GM18907 (cell line): ENCODE data around the gene VGLL4.

ENCODE experiments used
- ATAC-seq: cut with Tn5 transposase; IDR thresholded peaks from one replicate; pipeline ENCODE4 v1.9.1; 2021; ENCODE audit warnings: mild to moderate bottlenecking, moderate library complexity; ENCODE audit not compliant: unreplicated experiment

Gene VGLL4

DNA sequence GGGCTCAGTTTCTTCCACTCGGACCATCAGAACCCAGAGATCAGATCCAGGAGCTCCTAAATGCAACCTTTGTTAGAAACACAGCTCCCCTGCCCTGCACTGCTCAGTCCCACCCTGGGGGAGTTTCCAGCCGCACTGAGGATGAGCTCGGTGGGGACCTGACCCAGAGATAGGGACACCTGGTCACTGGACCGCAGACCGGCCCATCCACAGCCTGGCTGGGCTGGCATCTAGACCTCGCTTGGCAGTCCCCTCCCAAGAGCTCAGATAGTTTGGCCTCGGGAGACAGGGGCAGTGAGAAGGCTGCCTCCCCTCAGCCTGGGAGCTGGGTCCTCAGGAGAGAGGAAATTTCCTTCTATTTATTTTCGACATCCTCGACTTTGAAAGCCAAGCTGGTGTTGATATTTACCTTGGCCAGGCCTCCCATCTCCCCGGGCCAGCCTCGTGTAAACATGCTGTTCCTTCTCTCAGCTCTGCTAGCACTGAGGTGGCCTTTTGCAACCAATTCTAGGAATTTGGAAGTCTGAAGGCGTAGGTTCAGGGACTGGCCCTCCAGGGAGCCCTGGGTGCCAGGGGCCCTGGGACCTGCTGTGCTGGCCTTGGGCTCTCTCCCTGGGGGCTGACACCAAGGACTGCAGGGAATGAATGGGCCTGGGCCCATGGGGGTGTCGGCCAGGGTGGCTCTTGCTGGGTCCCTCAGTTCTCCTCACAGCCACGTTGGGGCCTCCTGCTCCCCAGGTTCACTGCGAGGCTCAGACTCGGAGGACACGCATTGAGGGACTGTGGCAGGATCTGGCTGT lies 90.1 kb downstream of the VGLL4 start:
- ATAC-seq, result no peak

DNA sequence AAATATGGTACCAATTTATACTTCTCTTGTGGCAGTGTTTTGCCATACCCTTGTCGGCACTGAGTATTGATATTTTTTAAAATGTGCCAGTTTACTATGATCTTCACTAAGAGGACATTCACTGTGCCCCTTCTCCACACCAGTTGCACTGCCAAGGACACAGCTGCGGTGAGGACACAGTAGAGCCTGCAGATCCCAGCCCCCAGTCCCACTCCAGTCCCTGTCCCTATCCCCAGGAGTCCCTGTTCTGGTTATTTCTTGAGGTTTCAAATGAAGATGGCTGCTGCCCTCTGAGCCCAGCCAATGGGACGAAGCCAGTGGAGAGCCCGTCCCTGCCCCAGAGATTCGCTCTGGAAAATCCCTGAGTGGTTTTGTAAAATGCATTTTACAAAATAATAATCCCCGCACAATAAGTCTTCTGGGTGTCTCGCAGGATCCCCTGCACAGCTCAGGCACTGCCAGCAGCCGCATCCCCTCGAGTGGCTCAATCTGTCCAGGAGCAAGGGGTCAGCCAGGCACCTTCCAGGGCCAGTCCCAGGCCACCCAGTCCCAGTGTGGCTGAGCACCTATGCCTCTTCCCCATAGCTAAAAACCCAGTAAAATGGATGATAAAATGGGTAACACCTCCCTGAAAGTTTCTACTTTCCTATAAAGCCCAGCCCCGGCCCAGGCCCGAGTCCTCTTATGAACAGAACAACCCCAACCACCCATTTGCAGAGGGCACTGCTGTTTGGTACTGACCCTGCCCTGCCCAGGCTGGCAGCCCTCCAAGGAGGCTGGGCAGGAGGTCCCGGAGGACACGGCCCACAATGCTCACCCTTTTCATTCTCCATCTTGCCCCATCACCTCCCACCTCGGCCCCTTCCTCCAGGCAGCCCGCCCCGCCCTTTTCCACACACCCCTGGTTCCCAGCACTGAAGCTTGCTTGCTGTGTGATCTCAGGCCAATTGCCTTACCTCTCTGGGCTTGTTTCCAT lies 91.1 kb downstream of the VGLL4 start:
- ATAC-seq, result no peak

DNA sequence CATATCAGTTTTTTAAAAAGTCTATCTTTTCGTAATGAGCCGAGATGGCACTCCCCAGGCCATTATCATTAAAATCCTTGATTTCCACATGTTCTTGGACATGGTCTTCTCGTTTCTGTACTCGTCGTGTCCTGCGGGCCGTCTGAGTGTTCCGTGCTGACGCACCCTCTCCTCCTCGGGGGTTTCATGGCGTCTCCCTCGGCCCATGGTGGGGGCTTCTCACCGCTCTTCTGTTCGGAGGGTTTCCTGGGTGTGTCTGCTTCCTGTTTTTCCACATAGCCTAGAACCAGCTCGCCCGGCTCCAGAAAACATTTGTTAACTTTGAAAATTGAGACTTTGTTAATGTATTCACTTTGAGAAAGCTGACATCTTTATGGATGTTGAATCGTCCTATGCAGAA lies 92.7 kb downstream of the VGLL4 start:
- no peak for ATAC-seq

DNA sequence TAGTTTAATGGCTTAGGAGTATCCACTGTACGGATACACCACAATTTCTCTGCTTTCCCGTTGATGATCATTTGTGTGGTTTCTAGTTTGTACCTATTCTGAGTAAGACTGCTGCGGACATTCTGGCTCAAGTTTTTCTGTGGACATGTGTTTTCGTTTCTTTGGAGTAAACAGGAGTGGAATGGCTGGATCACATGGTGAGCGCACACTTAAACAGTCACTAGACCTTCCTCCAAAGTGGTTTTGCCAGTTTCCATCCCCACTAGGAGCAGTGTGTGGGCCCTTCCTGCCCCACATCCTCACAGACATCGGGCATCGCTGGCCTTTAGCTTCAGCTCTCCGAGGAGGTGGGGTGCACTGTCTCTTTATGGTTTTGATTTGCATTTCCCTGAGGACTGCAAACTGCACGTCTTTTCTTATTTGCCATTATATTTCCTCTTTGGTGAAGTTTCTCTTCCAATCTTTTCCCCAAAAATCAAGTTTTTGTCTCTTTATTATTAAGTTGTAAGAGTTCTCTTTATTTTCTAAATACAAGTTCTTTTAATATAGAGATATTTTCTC lies 94.1 kb downstream of the VGLL4 start:
- no peak for ATAC-seq

DNA sequence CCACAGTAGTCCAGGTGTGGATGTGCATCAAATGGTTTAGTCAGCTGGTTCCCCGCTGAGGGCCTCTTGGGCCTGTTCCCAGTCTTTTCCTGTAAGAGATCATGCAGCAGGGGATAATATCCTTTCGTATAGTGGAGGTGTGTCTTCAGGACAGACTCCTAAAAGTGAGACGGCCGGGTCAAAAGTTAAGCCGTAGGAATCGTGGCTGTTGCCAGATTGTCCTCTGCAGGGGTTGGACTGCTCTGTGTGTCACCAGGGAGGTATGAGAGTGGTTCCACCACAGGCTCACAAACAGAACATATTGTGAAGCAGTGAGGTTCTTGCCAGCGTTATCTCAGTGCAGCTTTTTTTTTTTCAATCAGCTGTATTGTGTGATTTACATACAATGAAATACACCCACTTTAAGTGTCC lies 95.0 kb downstream of the VGLL4 start:
- no peak for ATAC-seq

DNA sequence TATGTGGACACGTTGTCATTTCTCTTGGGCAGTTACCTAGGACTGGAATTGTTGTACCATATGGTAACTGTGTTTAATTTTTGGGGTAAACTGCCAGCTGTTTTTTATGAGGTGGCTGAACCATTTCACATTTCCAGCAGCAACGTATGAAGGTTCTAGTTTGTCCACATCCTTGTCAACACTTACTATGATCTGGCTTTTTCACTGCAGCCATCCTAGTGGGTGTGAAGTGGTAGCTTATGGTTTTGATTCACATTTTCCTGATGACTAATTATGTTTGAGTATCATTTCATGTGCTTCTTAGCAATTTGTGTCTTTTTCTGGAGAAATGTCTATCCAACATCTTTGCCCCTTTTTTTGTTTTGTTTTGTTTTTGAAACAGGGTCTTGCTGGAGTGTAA lies 96.2 kb downstream of the VGLL4 start:
- ATAC-seq, result no peak

DNA sequence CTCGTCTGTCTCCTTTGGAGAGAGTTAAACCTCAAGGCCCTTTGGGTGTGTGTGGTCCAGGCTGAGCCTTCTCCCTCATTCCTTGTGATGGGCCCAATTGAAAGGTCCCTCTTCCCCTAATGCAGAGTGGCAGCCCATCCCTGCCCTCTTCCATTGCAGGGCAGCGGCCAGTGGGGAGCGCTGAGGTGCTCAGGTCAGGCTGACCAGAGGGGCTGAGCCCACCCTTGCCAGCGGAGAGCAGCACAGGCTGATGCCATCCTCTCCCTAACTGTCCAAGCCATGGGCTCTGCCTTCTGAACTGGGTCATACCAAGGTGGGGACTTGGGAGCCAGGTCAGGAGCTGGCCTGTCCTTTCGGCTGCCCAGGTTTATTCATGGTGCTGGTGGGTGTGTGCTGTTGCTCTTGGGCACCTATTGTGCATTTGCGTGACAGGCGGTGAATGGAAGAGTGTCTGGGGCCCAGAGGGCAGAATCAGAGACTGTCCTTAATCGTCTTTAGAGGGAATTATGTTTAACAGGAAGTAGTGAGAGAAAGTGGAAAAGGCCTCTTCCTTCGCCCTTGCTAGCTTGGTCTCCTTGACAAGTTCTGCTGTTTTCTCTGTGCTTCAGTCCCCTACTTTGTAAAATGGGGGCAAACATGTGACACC lies 96.9 kb downstream of the VGLL4 start:
- ATAC-seq, result no peak

DNA sequence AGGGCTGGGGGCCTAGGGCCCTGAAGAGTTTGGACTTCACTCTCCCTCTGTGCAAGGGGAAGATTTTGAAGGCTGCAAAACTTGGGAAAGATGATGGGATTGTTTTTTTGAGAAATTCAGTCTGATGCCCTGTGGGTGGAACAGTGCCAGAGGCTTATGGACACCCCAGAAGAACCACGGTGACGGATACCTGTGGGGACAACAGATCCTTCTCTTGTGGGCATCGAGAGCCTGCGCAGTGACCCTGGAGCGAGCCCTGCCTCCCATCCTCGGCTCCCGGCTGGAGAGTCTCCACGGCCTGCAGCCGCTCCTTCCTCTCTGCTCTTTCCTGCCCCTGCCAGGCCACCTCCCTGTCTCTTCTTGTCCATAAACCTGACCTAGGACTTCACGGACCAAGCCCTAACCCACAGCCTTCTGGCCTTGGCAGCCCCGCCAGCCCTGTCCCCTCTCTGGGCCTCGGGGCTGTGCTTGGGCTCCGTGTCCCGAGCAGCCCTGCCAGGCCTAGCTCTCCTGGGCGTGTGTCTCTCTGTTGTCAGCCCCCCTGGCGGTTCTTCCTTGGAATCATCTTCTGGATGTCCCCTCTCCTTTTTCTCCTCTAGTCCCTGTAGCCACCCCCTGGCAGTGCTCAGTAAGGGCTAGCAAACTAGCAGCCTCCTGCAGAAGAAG lies 98.4 kb downstream of the VGLL4 start:
- no peak for ATAC-seq

DNA sequence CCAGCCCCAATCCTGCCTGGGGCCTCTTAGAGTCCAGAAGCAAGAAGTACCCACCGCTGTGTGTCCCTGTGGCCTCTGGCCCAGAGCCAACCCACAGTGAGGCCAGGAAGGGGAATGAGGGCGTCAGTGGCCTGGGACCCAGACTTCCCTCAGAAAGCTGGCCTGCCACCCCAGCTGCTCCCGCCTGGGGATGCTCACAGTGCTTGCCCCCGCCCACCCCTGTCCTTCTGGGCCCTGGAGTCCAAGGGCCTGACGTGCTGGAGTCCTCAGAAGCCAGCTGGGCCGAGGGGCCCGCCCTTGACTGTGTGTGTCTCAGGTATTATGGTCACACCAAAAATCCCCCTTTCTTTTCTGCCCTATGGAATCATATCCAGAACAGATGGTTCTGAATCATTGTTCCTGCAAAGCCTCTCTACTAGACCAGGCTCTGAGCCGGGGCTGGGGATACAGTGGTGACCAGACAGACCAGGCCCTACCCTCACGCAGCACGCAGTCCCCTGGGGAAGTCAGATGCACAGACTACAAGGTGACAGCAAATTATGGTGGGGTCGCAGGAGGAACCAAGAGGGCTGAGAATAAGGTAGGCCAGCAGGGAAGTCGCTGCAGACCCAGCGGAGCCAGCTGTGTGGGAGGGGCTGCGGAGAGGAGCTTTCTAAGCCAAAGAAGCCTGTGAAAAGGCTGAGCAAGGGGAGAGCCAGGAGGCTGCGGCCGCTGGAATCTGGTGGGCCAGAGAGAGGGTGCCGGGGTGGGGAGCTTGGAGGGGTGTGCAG lies 99.1 kb downstream of the VGLL4 start:
- no peak for ATAC-seq

DNA sequence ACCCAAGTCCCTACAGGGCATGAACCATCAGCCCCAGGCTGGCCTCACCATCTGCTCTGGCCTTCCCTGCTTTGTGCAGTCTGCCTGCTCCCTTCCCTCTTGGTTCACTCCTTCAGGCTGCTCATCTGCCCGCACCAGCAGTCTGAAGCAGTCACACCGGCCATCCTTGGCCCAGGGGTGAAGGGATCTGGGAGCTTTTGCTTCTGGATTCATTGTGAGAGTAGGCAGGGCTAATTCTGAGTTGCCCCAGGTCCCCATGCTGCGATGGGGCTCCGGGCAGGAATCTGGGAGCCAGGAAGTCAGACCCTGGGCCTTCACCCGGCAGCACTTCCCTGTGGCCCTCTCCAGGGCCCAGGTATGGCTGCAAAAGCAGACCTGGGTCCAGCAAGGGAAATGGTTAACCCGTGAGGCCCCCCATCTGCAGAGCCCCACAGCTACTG lies 99.7 kb downstream of the VGLL4 start:
- ATAC-seq, result no peak

DNA sequence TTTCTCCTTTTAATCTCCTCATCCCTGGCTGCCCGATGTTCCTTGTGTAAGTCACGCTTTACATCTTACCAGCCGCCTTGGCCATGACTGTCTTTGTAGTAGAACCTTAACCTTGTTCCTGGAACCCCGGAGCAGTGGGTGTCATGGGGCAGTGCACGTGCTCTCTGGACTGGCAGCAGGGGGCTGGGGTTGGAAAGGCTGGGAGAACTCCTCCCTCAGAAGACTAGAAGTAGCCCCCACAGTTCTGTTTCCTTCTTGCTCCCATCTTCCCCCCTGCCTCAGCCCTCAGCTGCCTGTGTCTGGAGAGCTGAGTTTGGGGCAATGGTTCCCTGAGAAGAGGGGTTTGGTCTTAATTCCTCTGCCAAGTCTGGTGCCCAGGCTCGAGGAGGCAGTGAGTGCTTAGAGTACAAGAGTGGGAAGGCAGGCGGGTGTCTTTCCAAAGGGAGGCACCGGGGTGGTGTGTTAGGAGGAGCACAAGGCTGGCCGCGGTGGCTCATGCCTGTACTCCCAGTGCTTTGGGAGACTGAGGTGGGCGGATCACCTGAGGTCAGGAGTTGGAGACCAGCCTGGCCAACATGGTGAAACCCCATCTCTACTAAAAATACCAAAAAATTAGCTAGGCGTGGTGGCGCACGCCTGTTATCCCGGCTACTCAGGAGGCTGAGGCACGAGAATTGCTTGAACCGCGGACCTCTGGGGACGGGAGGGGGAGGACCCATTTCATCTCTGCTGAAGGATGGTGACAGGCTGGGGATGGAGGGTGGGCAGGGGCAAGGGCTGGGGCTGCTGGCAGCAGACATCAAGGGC lies 100.4 kb downstream of the VGLL4 start:
- ATAC-seq, result no peak

DNA sequence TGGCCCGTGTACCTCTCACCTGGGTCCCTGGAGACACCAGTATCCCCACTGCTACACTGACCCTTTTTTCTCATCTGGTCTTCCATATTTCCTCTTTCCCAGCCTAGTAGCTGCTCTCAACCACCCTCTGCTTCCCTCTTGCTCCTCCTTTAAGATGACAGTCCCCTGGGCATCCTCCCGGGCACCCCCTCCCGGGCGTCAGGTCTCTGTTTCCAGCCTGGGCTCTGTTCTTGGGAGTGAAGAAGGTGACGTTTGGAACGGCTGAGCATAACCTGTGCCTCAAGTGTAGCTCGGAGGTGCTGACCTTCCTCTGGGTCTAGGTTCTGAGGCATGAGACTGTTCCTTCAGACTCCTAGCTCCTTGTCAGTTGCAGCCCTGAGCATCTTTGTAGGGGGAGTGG lies 101.2 kb downstream of the VGLL4 start:
- ATAC-seq, result no peak

DNA sequence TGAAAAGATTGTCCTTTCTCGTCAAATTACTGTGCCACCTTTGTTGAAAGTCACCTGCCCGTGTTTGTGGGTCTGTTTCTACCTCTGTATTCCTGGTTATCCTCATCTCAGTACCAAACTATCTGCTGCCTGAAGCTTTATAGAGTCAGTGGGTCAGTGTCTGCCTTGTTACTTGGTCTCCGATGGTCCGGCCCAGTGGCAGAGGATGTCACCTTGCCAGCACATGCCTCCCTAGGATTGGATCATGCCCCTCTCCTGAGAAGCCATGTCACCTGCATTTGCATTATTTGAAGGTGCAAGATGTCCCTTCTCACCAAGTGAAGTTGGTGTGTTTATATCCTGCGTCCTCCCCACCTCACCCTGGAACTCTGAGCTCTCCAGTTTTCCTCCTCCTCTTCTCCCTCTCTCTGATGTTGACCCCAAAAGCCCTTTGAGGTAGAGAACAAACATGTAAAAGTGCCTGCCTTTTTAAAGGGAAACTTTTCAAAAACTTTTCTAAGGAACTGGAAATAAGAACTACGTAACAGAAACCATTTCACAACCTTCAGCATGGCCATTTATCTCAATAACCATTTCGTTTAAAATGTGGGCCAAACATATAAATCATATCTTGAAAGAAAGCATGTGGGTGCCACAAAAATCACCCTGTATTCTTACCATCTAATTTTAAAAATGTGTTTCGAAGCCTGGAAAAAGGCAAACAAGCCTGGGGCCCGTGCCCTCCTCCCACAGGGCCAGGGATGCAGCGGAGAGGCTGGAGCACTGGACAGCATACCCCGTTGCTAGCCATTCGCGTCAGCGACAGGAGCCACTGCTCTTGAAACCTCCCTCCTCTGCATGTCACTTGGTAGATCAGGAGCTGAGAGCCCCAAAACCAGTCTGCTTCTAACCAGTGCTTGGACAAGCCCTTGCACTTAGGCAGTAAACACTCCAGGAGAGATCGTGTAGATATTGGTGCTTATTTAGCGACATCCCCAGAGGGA lies 102.1 kb downstream of the VGLL4 start:
- ATAC-seq, result no peak

DNA sequence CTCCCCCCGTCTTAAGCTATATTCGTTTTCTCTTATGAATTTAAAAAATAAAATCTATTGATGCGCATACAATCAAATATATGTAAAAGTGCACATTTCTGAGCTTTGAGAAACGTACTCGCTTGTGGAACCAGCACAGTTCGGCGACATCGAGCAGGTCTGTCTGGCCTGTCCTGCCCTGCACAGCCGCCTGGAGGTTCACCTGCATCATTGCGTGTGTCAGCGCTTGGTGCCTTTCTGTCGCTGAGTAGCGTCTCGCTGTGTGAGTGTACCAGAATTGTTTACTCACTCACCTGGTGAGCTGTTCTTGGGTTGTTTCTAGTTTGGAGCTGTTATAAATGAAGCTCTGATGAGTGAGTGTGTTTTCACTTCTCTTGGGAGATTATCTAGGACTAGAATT lies 104.0 kb downstream of the VGLL4 start:
- no peak for ATAC-seq

DNA sequence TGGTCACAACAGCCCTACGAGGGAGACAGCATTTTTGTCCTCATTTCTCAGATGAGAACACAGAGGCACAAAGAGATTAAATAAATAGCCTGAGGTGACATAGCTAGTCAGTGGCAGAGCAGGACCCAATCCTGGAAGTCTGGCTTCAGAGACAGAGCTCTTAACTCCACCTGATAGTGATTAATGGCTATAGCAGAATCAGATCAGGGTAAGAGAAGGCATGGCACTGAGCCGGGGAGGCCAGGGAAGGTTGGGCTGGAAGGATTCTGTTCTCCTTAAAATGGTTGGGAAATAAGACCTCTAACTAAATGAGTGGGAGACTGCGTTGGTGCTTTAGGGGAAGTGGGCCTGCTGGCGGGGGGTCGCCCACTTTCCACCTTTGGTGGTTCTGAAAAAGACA lies 104.5 kb downstream of the VGLL4 start:
- ATAC-seq, result no peak

DNA sequence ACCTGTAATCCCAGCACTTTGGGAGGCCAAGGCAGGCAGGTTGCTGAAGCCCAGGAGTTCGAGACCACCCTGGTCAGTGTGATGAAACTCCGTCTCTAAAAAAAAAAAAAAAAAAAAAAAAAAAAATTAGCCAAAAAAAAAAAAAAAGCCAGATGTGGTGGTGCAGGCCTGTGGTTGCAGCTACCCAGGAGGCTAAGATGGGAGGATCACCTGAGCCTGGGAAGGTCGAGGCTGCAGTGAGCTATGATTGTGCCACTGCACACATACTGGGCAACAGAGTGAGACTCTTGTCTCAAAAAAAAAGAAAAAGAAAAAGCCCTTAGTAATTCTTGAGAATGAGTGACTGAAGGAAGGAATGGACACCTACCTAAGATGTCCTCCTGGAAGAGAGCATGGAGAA lies 105.1 kb downstream of the VGLL4 start:
- ATAC-seq, result no peak

DNA sequence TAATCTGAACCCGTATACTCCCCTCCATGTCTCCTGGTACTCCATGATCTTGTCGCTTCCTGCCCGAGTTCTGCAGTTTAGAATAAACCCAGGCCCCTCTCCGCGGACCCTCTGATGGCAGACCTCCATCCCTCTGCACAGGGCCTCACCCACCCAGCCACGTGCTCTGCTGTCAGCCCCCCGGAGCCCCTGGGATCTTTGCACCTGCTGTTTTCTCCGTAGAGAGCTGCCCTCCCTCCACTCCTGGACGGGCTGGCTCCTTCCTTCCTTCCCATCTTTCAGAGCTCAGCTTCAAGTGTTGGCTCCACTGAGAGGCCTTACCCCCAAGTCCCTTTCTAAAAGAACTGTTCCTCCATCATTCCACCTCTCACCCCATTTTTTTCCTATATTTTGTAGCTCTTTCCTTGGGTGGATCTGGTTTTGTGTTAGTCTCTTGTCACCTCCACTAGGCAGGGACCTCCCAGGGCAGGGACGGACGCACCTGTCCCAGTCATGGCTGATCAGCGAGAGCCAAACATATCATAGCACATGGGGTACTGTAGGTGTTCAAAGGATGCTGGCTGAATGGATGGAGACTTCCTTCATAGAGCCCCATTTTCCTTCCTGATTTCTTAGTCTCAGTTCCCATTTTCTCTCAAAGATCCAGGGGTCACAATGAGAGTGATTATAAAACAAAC lies 106.6 kb downstream of the VGLL4 start:
- ATAC-seq, result no peak
